Measurements from ENCODE around the gene DDX23. TPM values are rescaled to one million over a fixed set of nuclear protein-coding genes. Genes with fewer than 3 reads are reported as not detected.

Gene DDX23
- polyA plus RNA-seq, 1 donor from 2014 or later = 96.5 TPM

DNA sequence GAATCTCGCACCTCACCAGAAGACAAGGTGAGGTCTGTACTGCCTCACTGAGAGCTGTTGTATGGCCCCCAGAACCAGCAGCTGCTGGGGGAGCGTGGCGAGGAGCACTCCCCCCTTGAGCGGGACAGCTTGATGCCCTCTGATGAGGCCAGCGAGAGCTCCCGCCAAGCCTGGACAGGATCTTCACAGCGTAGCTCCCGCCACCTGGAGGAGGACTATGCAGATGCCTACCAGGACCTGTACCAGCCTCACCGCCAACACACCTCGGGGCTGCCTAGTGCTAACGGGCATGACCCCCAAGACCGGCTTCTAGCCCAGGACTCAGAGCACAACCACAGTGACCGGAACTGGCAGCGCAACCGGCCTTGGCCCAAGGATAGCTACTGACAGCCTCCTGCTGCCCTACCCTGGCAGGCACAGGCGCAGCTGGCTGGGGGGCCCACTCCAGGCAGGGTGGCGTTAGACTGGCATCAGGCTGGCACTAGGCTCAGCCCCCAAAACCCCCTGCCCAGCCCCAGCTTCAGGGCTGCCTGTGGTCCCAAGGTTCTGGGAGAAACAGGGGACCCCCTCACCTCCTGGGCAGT is 24.4 kb downstream of the DDX23 start:
- Histone ChIP-seq H3K4me3 (ENCODE audit: low read length) (no peak overlapping the region), H3K9ac (ENCODE audit: low read length) (no peak overlapping the region), H3F3A (ENCODE audit: insufficient read depth, low read length, poor library complexity, severe bottlenecking) (no peaks in the 10 kb centered on the region), H3K27ac (ENCODE audit: low read length) (no peak overlapping the region), H4K20me1 (ENCODE audit: insufficient read depth) (no peaks in the 10 kb centered on the region), H3K79me2 (replicated peaks; ENCODE audit: insufficient read depth, low read length) (no peaks in the 10 kb centered on the region), H3K9me3 (ENCODE audit: low read length) (no peaks in the 10 kb centered on the region), H3K9me2 (ENCODE audit: insufficient read depth, low read length) (no peaks in the 10 kb centered on the region), H3K4me2 (ENCODE audit: low read length) (no peak overlapping the region), H3K36me3 (ENCODE audit: insufficient read depth, low read length) (peaks cover 6% of the 10 kb centered on the region), H2AFZ (ENCODE audit: low read depth, low read length) (no peak overlapping the region), H3K27me3 (ENCODE audit: insufficient read depth, low read depth, low read length) (no peaks in the 10 kb centered on the region)
- TF ChIP-seq, protein P1, sequence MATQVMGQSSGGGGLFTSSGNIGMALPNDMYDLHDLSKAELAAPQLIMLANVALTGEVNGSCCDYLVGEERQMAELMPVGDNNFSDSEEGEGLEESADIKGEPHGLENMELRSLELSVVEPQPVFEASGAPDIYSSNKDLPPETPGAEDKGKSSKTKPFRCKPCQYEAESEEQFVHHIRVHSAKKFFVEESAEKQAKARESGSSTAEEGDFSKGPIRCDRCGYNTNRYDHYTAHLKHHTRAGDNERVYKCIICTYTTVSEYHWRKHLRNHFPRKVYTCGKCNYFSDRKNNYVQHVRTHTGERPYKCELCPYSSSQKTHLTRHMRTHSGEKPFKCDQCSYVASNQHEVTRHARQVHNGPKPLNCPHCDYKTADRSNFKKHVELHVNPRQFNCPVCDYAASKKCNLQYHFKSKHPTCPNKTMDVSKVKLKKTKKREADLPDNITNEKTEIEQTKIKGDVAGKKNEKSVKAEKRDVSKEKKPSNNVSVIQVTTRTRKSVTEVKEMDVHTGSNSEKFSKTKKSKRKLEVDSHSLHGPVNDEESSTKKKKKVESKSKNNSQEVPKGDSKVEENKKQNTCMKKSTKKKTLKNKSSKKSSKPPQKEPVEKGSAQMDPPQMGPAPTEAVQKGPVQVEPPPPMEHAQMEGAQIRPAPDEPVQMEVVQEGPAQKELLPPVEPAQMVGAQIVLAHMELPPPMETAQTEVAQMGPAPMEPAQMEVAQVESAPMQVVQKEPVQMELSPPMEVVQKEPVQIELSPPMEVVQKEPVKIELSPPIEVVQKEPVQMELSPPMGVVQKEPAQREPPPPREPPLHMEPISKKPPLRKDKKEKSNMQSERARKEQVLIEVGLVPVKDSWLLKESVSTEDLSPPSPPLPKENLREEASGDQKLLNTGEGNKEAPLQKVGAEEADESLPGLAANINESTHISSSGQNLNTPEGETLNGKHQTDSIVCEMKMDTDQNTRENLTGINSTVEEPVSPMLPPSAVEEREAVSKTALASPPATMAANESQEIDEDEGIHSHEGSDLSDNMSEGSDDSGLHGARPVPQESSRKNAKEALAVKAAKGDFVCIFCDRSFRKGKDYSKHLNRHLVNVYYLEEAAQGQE (IDR thresholded peaks at IDR 0.05; ENCODE audit: borderline replicate concordance) = no peak
- TF ChIP-seq POLR2AphosphoS5 (IDR thresholded peaks at IDR 0.05) = no peak
- TF ChIP-seq EZH2 (IDR thresholded peaks at IDR 0.05; ENCODE audit: borderline replicate concordance, insufficient read depth, low read length, poor library complexity, severe bottlenecking) = no peak
- TF ChIP-seq MXI1 (conservative IDR thresholded peaks at IDR 0.05; ENCODE audit: poor library complexity, severe bottlenecking) = no peak
- no peak for TF ChIP-seq TAF1 (IDR thresholded peaks at IDR 0.05; ENCODE audit: low read depth)
- no peak for TF ChIP-seq EP300 (conservative IDR thresholded peaks at IDR 0.05; ENCODE audit: poor library complexity, severe bottlenecking)
- no peak for TF ChIP-seq SMC3 (conservative IDR thresholded peaks at IDR 0.05; ENCODE audit: poor library complexity)
- no peak for TF ChIP-seq RAD21 (conservative IDR thresholded peaks at IDR 0.05)

DNA sequence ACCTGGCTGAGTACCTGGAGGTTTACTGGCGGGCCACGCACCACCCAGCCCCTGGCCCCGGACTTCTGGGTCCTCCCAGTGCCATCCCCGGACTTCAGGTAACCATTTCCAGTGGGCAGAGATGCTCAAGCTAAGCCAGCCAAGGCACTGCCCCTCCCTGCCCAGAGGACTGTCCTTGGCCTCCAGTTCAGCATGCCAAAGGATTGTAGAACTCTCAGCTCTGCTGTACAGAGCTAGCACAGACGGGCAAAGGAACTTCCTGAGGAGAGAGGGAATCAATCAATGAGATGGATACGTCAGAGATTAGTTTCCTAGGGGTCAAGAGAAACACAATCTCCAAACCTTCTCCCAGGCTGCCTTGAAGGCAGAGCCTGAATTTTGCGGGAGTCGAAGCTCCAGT is 24.9 kb downstream of the DDX23 start:
- TF ChIP-seq MXI1 (conservative IDR thresholded peaks at IDR 0.05; ENCODE audit: poor library complexity, severe bottlenecking) = no peak
- no peak for TF ChIP-seq EP300 (conservative IDR thresholded peaks at IDR 0.05; ENCODE audit: poor library complexity, severe bottlenecking)
- TF ChIP-seq, protein P1 (IDR thresholded peaks at IDR 0.05; ENCODE audit: borderline replicate concordance) = no peak
- TF ChIP-seq RAD21 (conservative IDR thresholded peaks at IDR 0.05) = no peak
- no peak for TF ChIP-seq POLR2AphosphoS5 (IDR thresholded peaks at IDR 0.05)
- TF ChIP-seq, protein P2, sequence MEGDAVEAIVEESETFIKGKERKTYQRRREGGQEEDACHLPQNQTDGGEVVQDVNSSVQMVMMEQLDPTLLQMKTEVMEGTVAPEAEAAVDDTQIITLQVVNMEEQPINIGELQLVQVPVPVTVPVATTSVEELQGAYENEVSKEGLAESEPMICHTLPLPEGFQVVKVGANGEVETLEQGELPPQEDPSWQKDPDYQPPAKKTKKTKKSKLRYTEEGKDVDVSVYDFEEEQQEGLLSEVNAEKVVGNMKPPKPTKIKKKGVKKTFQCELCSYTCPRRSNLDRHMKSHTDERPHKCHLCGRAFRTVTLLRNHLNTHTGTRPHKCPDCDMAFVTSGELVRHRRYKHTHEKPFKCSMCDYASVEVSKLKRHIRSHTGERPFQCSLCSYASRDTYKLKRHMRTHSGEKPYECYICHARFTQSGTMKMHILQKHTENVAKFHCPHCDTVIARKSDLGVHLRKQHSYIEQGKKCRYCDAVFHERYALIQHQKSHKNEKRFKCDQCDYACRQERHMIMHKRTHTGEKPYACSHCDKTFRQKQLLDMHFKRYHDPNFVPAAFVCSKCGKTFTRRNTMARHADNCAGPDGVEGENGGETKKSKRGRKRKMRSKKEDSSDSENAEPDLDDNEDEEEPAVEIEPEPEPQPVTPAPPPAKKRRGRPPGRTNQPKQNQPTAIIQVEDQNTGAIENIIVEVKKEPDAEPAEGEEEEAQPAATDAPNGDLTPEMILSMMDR (IDR thresholded peaks at IDR 0.05; ENCODE audit: poor library complexity, severe bottlenecking) = no peak
- no peak for TF ChIP-seq SMC3 (conservative IDR thresholded peaks at IDR 0.05; ENCODE audit: poor library complexity)
- TF ChIP-seq EZH2 (IDR thresholded peaks at IDR 0.05; ENCODE audit: borderline replicate concordance, insufficient read depth, low read length, poor library complexity, severe bottlenecking) = no peak
- TF ChIP-seq TAF1 (IDR thresholded peaks at IDR 0.05; ENCODE audit: low read depth) = no peak
- no peak overlapping the region for H3K27ac ChIP-seq (ENCODE audit: low read length)
- no peak overlapping the region for H3K9ac ChIP-seq (ENCODE audit: low read length)
- no peaks in the 10 kb centered on the region for H4K20me1 ChIP-seq (ENCODE audit: insufficient read depth)
- H3K9me3 ChIP-seq (ENCODE audit: low read length) = no peaks in the 10 kb centered on the region
- H3K4me3 ChIP-seq (ENCODE audit: low read length) = no peak overlapping the region
- H3K36me3 ChIP-seq (ENCODE audit: insufficient read depth, low read length) = peaks cover 6% of the 10 kb centered on the region
- no peak overlapping the region for H3K4me2 ChIP-seq (ENCODE audit: low read length)
- no peaks in the 10 kb centered on the region for H3K9me2 ChIP-seq (ENCODE audit: insufficient read depth, low read length)
- H3F3A ChIP-seq (ENCODE audit: insufficient read depth, low read length, poor library complexity, severe bottlenecking) = no peaks in the 10 kb centered on the region
- H3K79me2 ChIP-seq (replicated peaks; ENCODE audit: insufficient read depth, low read length) = no peaks in the 10 kb centered on the region
- H2AFZ ChIP-seq (ENCODE audit: low read depth, low read length) = no peak overlapping the region
- no peaks in the 10 kb centered on the region for H3K27me3 ChIP-seq (ENCODE audit: insufficient read depth, low read depth, low read length)
